Measurements from ENCODE around the gene DAAM1.

The DAAM1 gene

GRCh38 chr14:59188461-59189090 lies at the start of gene DAAM1:
Gene DAAM1, plus strand, starts transcription at chr14:59188667. Its CDS starts 74,811 bp downstream, at chr14:59263478.
- ChIA-PET POLR2A (ENCODE audit: low non-redundant PET) (interaction anchor here (0.5 kb wide), 1 partner anchor 170 kb away, joined by 3 read pairs; no protein-coding TSS in a partner anchor), CTCF (interaction anchor here (0.6 to 0.7 kb wide), 2 partner anchors 31 to 85 kb away, joined by 3 read pairs; no protein-coding TSS in a partner anchor)
- TF ChIP-seq CTCF (conservative IDR thresholded peaks at IDR 0.05; ENCODE audit: low read depth) = no peak
- peak within 1 kb of the TSS; percentile 90 for H3K27ac ChIP-seq
- DNase-seq (ENCODE audit: low spot score) = peak; percentile 96

DNA sequence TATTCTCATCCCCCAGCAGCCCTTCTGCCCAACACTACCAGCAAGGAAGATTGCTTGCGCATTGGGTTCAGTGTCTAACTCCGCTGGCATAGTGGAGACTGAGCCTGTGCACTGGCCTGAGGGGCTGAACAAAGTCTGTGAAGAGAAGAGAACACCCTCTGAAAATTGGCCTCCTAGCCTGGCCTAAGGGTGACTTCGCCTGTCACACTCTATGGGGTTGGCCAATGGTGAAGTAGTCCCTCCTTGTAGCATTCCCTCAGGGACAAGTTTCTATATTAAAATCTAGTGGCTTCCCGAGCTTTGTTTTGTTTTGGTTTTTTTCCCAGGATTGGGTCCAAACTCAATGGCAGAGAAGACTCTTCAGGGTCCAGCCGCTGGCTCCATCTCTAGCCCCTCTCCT lies 49.1 kb upstream of the DAAM1 start:
- no peak for DNase-seq (ENCODE audit: low spot score)
- ChIA-PET POLR2A (ENCODE audit: low non-redundant PET) (no interaction called here), CTCF (no interaction called here)
- no peak overlapping the region for H3K27ac ChIP-seq
- TF ChIP-seq CTCF (conservative IDR thresholded peaks at IDR 0.05; ENCODE audit: low read depth) = no peak

GRCh38 chr14:59140106-59140843 lies 48.2 kb upstream of the DAAM1 start:
- ChIA-PET CTCF (no interaction called here), POLR2A (ENCODE audit: low non-redundant PET) (no interaction called here)
- no peak for DNase-seq (ENCODE audit: low spot score)
- no peak for TF ChIP-seq CTCF (conservative IDR thresholded peaks at IDR 0.05; ENCODE audit: low read depth)
- H3K27ac ChIP-seq = no peak overlapping the region

GRCh38 chr14:59146484-59146883 lies 42.0 kb upstream of the DAAM1 start:
- no peak overlapping the region for H3K27ac ChIP-seq
- POLR2A ChIA-PET (ENCODE audit: low non-redundant PET) = no interaction called here

GRCh38 chr14:59147007-59147406 lies 41.5 kb upstream of the DAAM1 start:
- no peak for TF ChIP-seq CTCF (conservative IDR thresholded peaks at IDR 0.05; ENCODE audit: low read depth)
- no peak for DNase-seq (ENCODE audit: low spot score)
- H3K27ac ChIP-seq = no peak overlapping the region
- CTCF ChIA-PET = interaction anchor here (0.5 to 0.7 kb wide), 3 partner anchors 29 to 628 kb away, joined by 3 to 4 read pairs (median 3); no protein-coding TSS in a partner anchor
- POLR2A ChIA-PET (ENCODE audit: low non-redundant PET) = no interaction called here

More at GRCh38 chr14:59146484-59146883, 42.0 kb upstream of the DAAM1 start:
- no peak for DNase-seq (ENCODE audit: low spot score)
- CTCF ChIA-PET = interaction anchor here (0.5 to 0.7 kb wide), 3 partner anchors 30 to 628 kb away, joined by 3 to 4 read pairs (median 3); no protein-coding TSS in a partner anchor
- TF ChIP-seq CTCF (conservative IDR thresholded peaks at IDR 0.05; ENCODE audit: low read depth) = no peak

- no peak for DNase-seq (ENCODE audit: low spot score)
- CTCF ChIA-PET = no interaction called here
- TF ChIP-seq CTCF (conservative IDR thresholded peaks at IDR 0.05; ENCODE audit: low read depth) = no peak
- no peak overlapping the region for H3K27ac ChIP-seq
- POLR2A ChIA-PET (ENCODE audit: low non-redundant PET) = no interaction called here
These were observed 40.0 kb upstream of the DAAM1 start for GRCh38 chr14:59148334-59148900.
